ENCODE results near the gene ITGB5. TPM values are rescaled to one million over a fixed set of nuclear protein-coding genes. Genes with fewer than 3 reads are reported as not detected.

Gene ITGB5
- total RNA-seq, 1 experiment from 2014 or later, result 146 TPM

DNA sequence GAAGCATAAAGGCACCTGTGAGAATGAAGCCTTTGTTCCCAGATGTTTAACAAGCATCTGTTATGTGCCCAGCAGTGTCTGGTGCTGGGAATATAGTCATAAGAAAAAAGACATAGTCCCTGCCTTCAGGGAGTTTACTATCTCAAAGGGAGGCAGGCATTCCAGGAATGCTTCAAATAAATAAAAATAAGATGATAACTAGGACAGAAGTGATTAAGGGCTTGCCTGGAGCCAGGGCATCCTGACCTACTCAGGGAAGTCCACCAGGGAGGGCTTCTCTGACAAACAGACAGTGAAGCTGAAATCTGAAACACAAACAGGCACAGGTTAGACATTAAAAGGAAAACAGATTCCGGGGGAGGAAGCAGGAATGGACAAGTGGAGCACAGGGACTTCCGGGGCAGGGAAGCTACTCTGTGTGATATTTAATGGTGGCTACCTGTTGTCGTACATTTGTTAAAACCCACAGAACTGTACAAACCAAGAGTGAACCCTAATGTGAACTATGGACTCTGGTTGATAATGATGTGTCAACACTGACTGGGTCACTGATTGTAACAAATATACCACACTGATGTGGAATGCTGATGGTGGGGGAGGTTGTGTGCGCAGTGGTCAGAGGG lies 53.3 kb downstream of the ITGB5 start:
- Histone ChIP-seq H3K14ac (ENCODE audit: insufficient read depth, low read length) (no peak overlapping the region), H3K4ac (ENCODE audit: low read depth, low read length) (no peak overlapping the region), H2AK5ac (ENCODE audit: insufficient read length, low read length) (no peak overlapping the region), H2BK12ac (ENCODE audit: insufficient read length, low read depth, low read length) (no peak overlapping the region), H2BK20ac (ENCODE audit: low read depth, low read length, poor library complexity, severe bottlenecking) (no peak overlapping the region), H4K20me1 (ENCODE audit: control insufficient read depth, insufficient read depth, insufficient read length) (no peaks in the 10 kb centered on the region), H3K23ac (ENCODE audit: insufficient read length, low read depth, low read length) (no peak overlapping the region), H2BK120ac (ENCODE audit: low read depth, low read length, poor library complexity, severe bottlenecking) (no peak overlapping the region), H2BK15ac (ENCODE audit: low read depth, low read length) (no peak overlapping the region), H3K9me3 (ENCODE audit: control insufficient read depth, low read depth, low read length) (no peaks in the 10 kb centered on the region), H3K4me1 (ENCODE audit: insufficient read depth, low read length) (peaks cover 18% of the 10 kb centered on the region), H3K23me2 (ENCODE audit: insufficient read length, low read depth, low read length, poor library complexity, severe bottlenecking) (no peaks in the 10 kb centered on the region), H3T11ph (ENCODE audit: low read length) (no peak overlapping the region), H3K9ac (ENCODE audit: extremely low read depth, insufficient read length, low read length) (no peak overlapping the region), H3K27ac (ENCODE audit: insufficient read length, low read depth, low read length) (no peak overlapping the region), H3K27me3 (ENCODE audit: insufficient read depth, low read length) (no peaks in the 10 kb centered on the region), H4K91ac (ENCODE audit: insufficient read length, low read depth, low read length) (no peak overlapping the region), H3K79me1 (ENCODE audit: insufficient read depth, low read depth, low read length, poor library complexity, severe bottlenecking) (no peaks in the 10 kb centered on the region), H2BK5ac (ENCODE audit: insufficient read length, low read length) (no peak overlapping the region), H3K18ac (ENCODE audit: insufficient read length, low read depth, low read length) (no peak overlapping the region), H4K8ac (replicated peaks; ENCODE audit: insufficient read length, low read depth, low read length) (no peak overlapping the region), H2AFZ (ENCODE audit: low read length) (no peak overlapping the region), H3K4me2 (ENCODE audit: insufficient read depth, insufficient read length, low read length) (no peak overlapping the region), H4K5ac (ENCODE audit: insufficient read length, low read depth, low read length) (no peak overlapping the region), H3K79me2 (ENCODE audit: insufficient read depth, low read length) (peaks cover 4% of the 10 kb centered on the region; the same call in 1 of the 2 replicates), H3K56ac (ENCODE audit: insufficient read length, low read depth, low read length) (no peak overlapping the region)
- peaks cover 45 to 59% of the 10 kb centered on the region in 2 experiments for H3K4me1 Mint-ChIP-seq
- no CpG with 5 or more reads among the region's 4 CpGs for WGBS (ENCODE audit: extremely low coverage, insufficient read length, low lambda C conversion rate)
- TF ChIP-seq CTCF (conservative IDR thresholded peaks at IDR 0.05), result no peak
- peaks cover 24 to 48% (median 29%) of the 10 kb centered on the region in 3 experiments for H3K36me3 Mint-ChIP-seq (ENCODE audit: insufficient read depth in 1 of 3, low read depth in 3 of 3)
- H3K9me3 Mint-ChIP-seq, result no peaks in the 10 kb centered on the region
- no peak overlapping the region for H3K4me3 Mint-ChIP-seq
- peak overlapping the region; percentile 30 to 71 (median 66) for H3K27ac Mint-ChIP-seq
- no peak for DNase-seq
- H3K27me3 Mint-ChIP-seq (ENCODE audit: low read depth), result no peaks in the 10 kb centered on the region
